EL (cell line): ENCODE data around the gene F12.
"Not testable (repeated sequence)": the region's sequence is repeated elsewhere in the genome, so short reads cannot be mapped to it uniquely, and the experiment has no call there.

Experiments used
- DNase-seq: peaks from one replicate; pipeline ENCODE4 v3.0.0-alpha.2; 2016

The F12 gene

GRCh38 chr5:177385720-177386119, 23.6 kb downstream of the F12 start:
- DNase-seq: no peak

GRCh38 chr5:177384134-177384533, 25.2 kb downstream of the F12 start, which contains the start of gene SLC34A1:
Gene SLC34A1 (plus strand): TSS chr5:177384434. CDS start chr5:177385742, 1,308 bp downstream.
- DNase-seq: no peak

GRCh38 chr5:177383181-177383580, 26.2 kb downstream of the F12 start:
- no peak for DNase-seq

GRCh38 chr5:177382423-177383029, 26.8 kb downstream of the F12 start:
- peak; percentile 18 for DNase-seq

- no peak for DNase-seq
Observed at GRCh38 chr5:177380805-177381126, 28.6 kb downstream of the F12 start.

- DNase-seq: peak; percentile 83
Observed at GRCh38 chr5:177378884-177379883, 30.2 kb downstream of the F12 start.

- DNase-seq: no peak
Observed at GRCh38 chr5:177377851-177378776, 31.2 kb downstream of the F12 start.

- DNase-seq: no peak
Observed at GRCh38 chr5:177376107-177376506, 33.3 kb downstream of the F12 start.

- not testable (repeated sequence) for DNase-seq
Observed at GRCh38 chr5:177375516-177375915, 33.8 kb downstream of the F12 start.

GRCh38 chr5:177374211-177374610, 35.2 kb downstream of the F12 start:
- no peak for DNase-seq

- no peak for DNase-seq
Observed at GRCh38 chr5:177373806-177374205, 35.6 kb downstream of the F12 start.

GRCh38 chr5:177372910-177373309, 36.5 kb downstream of the F12 start:
- no peak for DNase-seq

GRCh38 chr5:177372034-177372896, 37.1 kb downstream of the F12 start:
- no peak for DNase-seq

- no peak for DNase-seq
Observed at GRCh38 chr5:177371120-177372033, 38.0 kb downstream of the F12 start.

GRCh38 chr5:177370488-177371119, 38.8 kb downstream of the F12 start:
- peak; percentile 83 for DNase-seq

- no peak for DNase-seq
Observed at GRCh38 chr5:177369645-177370440, 39.5 kb downstream of the F12 start.

GRCh38 chr5:177368869-177369644, 40.3 kb downstream of the F12 start:
- peak; percentile 36 for DNase-seq

GRCh38 chr5:177367981-177368868, 41.1 kb downstream of the F12 start:
- no peak for DNase-seq
